NCI-H2107 (cell line): Measurements from ENCODE around the gene BTRC.
"Not testable (repeated sequence)": the region's sequence is repeated elsewhere in the genome, so short reads cannot be mapped to it uniquely, and the experiment has no call there.

Experiments used
- DNase-seq: peaks from one replicate; lab custom pipeline; 2025; lab: John Stamatoyannopoulos, UW

Gene BTRC

GRCh38 chr10:101585841-101586240 is 231.9 kb downstream of the BTRC start:
- no peak for DNase-seq

GRCh38 chr10:101587725-101588653 is 234.0 kb downstream of the BTRC start, which contains the start of the genes DPCD and POLL:
Gene DPCD, plus strand, starts transcription at chr10:101588321. Its CDS starts 16 bp downstream, at chr10:101588337.
Gene POLL, minus strand, starts transcription at chr10:101588257. Its CDS starts 897 bp downstream, at chr10:101587360.
- DNase-seq = peak; percentile 79

DNA sequence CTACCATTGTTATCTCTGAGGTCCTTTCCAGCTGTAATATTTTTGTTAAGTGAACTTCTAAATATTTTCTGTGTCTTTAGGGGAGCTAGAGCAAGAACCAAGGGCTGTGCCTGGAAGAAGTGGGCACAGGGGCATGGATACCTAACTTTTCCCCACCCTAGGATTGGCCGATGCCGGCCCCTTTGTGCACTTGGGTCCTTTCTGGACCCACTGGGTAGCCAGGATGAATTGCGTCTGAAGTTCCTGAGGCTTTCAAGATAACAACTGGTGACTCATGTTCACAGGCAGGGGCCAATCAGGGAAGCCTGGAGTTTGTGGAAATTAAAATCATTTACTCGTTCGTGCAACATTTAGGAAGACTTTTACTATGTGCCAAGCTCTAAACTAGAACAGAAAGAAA is 234.9 kb downstream of the BTRC start:
- DNase-seq = no peak

DNA sequence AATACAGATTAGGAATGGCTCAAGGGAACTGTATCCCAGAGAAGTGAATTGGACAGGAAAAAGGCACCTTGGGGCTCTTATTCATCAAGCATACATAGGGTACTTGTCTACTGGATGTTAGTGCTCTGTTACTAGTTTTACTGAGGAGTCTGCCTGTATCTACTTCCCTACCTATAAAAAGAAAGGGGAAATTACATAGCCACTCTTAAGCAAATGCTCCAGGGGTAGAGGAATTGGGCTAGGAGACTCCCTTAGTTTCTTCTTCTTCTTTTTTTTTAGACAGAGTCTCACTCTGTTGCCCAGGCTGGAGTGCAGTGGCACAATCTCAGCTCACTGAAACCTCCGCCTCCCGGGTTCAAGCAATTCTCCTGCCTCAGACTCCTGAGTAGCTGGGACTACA is 239.4 kb downstream of the BTRC start:
- not testable (repeated sequence) for DNase-seq

DNA sequence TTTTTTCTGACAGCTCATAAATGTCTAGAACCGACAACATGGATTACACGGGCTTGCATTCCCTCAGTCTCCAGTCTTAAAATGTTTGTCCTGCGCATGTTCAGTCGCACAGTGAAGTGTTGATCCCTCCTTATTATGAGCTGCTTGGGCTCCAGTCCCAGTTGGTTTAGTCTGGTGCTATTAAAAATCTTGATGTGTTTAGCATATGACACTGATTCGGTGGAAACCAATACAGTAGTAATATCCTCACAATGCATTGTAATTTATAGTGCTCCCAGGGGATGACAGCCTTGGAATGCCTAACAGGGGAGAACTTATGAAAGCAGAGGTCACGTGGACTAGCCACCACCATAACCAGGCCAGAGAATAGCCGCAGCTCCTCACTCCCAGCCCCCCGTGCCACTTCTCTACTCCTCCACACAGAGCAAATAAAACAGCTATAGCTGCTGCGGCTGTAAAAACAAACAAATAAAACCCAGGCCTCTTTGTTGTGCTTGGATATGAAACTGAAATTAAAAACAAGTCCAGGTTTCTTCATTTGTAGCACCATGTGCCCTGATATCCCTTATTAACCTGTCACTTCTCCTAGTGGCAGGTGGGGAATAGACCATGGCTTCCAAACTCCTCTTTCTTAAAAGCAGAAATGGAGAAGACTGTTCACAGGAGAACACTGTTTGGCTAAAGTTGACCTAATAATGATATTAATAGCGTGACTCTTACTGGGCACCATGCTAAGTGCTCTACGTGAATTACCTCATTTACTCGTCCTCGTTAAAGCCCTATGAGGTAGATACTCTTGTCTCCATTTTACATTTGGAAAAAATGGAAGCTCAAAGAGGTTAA is 241.8 kb downstream of the BTRC start:
- DNase-seq = no peak

DNA sequence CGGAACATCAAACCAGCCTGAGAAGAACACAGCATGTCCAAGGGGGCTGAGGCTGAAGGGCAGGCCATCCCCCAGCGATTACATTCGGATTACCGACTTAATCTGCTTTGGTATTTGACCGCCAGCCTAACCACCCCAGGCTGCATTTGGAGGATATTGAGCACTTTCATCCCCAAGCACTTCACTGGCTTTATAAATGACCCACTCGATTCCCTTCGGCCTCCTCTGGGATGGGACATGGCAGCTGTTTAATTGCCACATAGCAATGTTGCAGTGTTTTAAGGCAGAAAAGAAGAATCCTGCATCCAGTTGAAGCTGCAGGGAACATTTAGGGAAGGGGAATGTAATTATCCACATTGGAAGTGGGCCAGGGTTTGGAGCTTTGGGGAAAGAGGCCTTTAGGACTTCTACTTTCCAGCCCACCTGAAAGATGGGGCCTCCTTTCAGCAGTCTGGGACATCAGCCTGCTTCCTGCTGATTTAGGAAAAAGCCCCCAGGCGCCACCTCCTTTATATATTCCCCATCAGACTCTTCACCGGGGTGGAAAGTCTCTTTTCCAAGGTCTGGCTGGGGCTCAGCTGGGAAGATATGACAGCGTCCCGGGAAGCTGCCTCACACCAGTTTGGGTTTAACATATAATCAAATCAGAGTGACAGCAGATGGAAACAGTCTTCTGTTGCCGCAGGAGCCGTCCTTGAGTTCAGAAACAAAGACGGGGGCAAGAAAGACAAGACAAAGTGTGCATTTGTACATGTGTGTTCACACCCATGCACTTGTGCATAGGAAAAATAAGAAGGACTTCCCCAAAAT is 243.3 kb downstream of the BTRC start:
- DNase-seq = no peak

- no peak for DNase-seq
These were observed 247.6 kb downstream of the BTRC start for GRCh38 chr10:101601541-101601940.

GRCh38 chr10:101602761-101603398 is 248.9 kb downstream of the BTRC start:
- DNase-seq = peak; percentile 49
